Islet precursor cell (in vitro differentiated cells): ENCODE data around the gene PNPLA5.

Source experiments
- DNase-seq: peaks from one replicate; pipeline ENCODE4 v3.0.0-alpha.2; 2018

The PNPLA5 gene

DNA sequence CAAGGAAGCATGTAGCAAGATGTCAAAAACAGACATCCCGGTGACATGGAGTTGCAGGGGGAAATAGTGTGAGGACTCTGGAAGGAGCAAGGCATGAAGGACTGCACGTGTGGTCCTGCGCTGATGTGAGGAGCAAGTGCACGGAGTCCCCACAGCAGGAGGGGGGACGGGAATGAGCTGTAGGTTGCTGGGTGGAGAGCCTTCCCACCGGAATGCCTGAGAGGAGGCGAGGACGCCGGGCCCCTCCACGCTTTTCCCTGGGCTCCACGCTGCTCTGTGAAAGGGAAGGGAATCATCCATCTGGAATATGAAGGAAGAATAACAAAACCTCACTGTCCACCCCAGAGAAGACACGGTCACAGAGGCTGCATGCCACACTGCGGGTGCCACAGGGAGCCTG is 56.1 kb downstream of the PNPLA5 start:
- DNase-seq, result no peak

GRCh38 chr22:43835166-43835565 is 56.6 kb downstream of the PNPLA5 start:
- no peak for DNase-seq

DNA sequence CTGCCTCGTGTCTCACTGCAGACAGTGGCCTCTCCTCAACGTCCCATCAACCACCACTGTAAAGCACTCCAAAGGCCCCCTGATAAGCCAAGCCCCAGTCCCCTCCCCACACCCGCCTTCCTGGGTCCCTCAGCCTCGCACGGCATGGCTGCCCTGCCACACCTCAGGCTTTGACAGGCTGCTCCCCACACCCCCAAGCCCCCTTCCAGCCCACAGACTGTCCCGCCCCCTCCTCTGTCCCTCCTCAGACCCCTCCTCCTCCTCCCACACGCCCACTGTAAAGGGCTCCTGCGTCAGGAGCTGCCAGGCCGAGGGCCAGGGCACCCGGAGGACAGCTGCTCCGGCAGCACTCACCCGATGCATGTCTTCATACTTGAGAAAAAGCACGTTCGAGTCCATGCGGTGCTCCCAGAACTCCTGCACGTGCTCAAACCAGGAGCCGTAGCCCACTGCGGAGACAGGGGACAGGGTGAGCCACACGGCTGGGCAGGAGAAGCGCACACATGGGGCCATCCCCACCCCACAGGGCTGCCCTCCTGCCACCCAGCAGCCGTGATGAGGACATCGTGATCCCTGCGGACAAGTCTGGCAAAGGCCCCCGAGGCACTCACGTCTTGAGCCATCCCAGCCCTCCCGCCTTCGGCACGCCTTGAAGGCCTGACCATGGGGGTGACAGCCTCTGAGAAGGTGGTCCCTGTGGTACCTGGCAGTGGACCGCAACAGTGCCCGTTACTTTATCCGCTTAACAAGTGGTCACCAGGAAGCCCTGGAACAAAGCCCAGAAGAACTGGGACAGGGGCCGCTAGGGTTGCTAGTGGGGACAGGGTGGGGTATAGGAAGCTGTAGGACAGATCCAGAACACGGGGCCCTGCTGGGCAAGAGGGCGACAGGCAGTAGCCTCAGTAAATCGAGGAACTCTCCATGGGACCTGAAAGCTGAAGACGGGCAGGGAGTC is 58.2 kb downstream of the PNPLA5 start:
- DNase-seq, result no peak

DNA sequence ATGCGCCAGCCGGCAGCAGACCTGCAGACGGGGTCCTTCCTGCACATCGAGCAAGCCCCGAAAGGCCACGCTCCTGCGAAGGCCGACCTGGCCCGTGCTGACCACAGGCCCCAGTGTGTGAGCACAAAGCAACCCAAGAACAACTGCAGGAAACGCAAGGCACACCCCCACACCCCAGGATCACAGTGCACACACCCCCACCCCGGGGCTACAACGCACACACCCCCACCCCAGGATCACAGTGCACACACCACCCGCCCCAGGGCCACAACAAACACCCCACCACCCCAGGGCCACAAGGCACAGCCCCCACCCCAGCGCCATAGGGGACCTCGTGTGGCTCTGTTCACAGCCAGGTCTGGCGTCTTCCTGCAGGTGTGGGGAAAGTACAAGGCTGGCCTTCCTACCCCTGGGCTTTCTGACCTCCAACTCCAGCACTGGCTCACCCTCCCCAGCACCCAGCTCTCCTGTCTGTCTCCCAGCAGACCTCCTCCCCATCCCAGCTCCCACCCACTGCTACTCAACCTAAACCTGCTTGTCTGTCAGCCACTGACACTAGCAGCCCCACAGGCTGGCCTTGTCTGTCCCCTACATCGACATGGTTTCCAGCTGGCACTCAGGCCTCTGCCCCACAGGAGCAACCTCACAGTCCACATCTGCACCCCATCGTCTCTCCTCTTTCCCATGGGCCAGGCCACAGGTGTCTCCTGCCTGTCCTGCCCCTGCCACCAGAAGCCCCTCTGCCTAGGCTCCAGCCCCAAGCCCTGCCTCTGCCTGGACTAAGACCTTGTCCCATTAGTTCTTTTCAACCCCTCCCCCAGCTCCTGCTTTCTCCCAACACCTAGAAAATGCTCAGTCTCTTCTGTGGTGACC is 59.2 kb downstream of the PNPLA5 start:
- DNase-seq, result no peak

- no peak for DNase-seq
Measured at GRCh38 chr22:43831561-43832392, 60.0 kb downstream of the PNPLA5 start.

DNA sequence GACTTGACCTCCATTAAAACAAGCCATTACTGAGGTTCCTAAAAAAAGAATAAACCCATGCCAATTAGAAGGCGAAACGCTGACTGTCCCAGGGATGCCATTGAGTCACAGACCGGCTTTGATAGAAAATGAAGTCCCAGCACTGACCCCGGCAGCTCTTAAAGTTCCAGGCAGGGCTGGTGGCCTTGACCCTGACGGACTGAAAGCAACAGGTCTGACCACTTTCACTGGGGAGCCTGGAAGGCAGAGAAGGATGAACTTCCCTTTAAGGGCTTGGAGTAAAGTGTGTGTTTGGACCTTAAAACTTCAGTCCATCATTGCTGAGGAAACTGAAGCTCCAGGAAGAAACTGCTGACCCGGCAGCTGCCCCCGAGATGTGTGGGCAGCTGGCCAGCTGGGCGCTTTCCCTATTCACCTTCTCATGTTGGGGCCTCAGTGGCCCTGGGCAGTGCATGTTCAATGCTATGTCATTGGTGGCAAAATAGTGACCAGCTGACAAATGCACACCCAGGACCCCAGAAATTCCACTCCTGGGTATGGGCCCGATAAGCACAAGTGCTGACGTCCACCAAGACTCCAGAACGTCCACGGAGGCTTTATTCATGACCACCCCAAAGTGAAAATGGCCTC is 60.8 kb downstream of the PNPLA5 start:
- DNase-seq, result no peak

GRCh38 chr22:43829904-43830851 is 61.6 kb downstream of the PNPLA5 start:
- no peak for DNase-seq
